Right renal pelvis (tissue), 4 donors: ENCODE results near the gene ARHGAP30. TPM values are rescaled to one million over a fixed set of nuclear protein-coding genes. Genes with fewer than 3 reads are reported as not detected.
"Not testable (repeated sequence)": the region's sequence is repeated elsewhere in the genome, so short reads cannot be mapped to it uniquely, and the experiment has no call there.

Source experiments
- DNase-seq, 4 donors: peaks; one replicate each; pipeline ENCODE4 v3.0.0-alpha.2; 2013; ENCODE audit warnings: low read depth in 4 of 4, low spot score in 3 of 4, missing footprints in 1 of 4
- polyA plus RNA-seq, 4 donors: library from polyadenylated mRNA; unstranded; fragments of 120-200 nt; gene quantifications; one replicate each; pipeline ENCODE4 v1.2.1, GENCODE V29; 2013; ENCODE audit not compliant: insufficient read length in 4 of 4

The ARHGAP30 gene
- polyA plus RNA-seq: 1 to 10 TPM; 1.8 to 2.3 (median 2.0) TPM

- DNase-seq: no peak
Measured at GRCh38 chr1:161069731-161070270, at the start of gene ARHGAP30. ARHGAP30 (minus strand) TSS chr1:161069891; CDS start chr1:161069624, 267 bp downstream.

GRCh38 chr1:161117759-161118581 is 48.3 kb upstream of the ARHGAP30 start, which contains the start of the genes NIT1 and PFDN2:
NIT1 (plus strand) TSS chr1:161118105; CDS start chr1:161118177, 72 bp downstream.
PFDN2 (minus strand) TSS chr1:161118037; CDS start chr1:161118026, 11 bp downstream.
- peak in 2 of 4 donors; percentile 73 to 89 for DNase-seq

GRCh38 chr1:161115961-161116360 is 46.3 kb upstream of the ARHGAP30 start:
- DNase-seq: not testable (repeated sequence)

- DNase-seq: no peak
Measured at GRCh38 chr1:161115132-161115711, 45.5 kb upstream of the ARHGAP30 start.

- no peak for DNase-seq
Measured at GRCh38 chr1:161114556-161114955, 44.9 kb upstream of the ARHGAP30 start.

GRCh38 chr1:161113915-161114314 is 44.2 kb upstream of the ARHGAP30 start:
- DNase-seq: no peak

GRCh38 chr1:161111527-161111926 is 41.8 kb upstream of the ARHGAP30 start:
- DNase-seq: no peak

- no peak for DNase-seq
Measured at GRCh38 chr1:161111117-161111516, 41.4 kb upstream of the ARHGAP30 start.

- DNase-seq: no peak
Measured at GRCh38 chr1:161106431-161106830, 36.7 kb upstream of the ARHGAP30 start.

GRCh38 chr1:161100556-161100955 is 30.9 kb upstream of the ARHGAP30 start:
- DNase-seq: no peak

GRCh38 chr1:161099090-161099802 is 29.6 kb upstream of the ARHGAP30 start:
- DNase-seq: no peak

- peak; percentile 70 to 77 (median 76) for DNase-seq
Measured at GRCh38 chr1:161098210-161099068, 28.7 kb upstream of the ARHGAP30 start, which contains the start of gene KLHDC9. KLHDC9 (plus strand) TSS chr1:161098361; CDS start chr1:161098536, 175 bp downstream.

GRCh38 chr1:161096530-161096929 is 26.8 kb upstream of the ARHGAP30 start:
- no peak for DNase-seq

- no peak for DNase-seq
Measured at GRCh38 chr1:161096015-161096414, 26.3 kb upstream of the ARHGAP30 start.

GRCh38 chr1:161095230-161095629 is 25.5 kb upstream of the ARHGAP30 start:
- no peak for DNase-seq

GRCh38 chr1:161094481-161094880 is 24.8 kb upstream of the ARHGAP30 start:
- no peak for DNase-seq

GRCh38 chr1:161092621-161093028 is 22.9 kb upstream of the ARHGAP30 start:
- no peak for DNase-seq

- no peak for DNase-seq
Measured at GRCh38 chr1:161091796-161092507, 22.3 kb upstream of the ARHGAP30 start.

- DNase-seq: no peak
Measured at GRCh38 chr1:161091093-161091492, 21.4 kb upstream of the ARHGAP30 start.
